HUES64 (cell line): ENCODE data around the gene CCRL2.

ENCODE experiments used
- H3K27ac ChIP-seq: 2 replicates; pipeline ENCODE4 v1.7.0; 2013; ENCODE audit warnings: low read depth, low read length, inconsistent platforms
- H3K27me3 ChIP-seq: 2 replicates; pipeline ENCODE4 v1.6.1; 2013; ENCODE audit warnings: mild to moderate bottlenecking, low read length; ENCODE audit not compliant: insufficient read depth
- H3K36me3 ChIP-seq: 2 replicates; pipeline ENCODE4 v1.6.1; 2013; ENCODE audit warnings: mild to moderate bottlenecking, low read length; ENCODE audit not compliant: insufficient read depth
- H3K4me1 ChIP-seq: 2 replicates; pipeline ENCODE4 v1.6.1; 2013; ENCODE audit warnings: mild to moderate bottlenecking, low read length, moderate library complexity; ENCODE audit not compliant: insufficient read depth
- H3K4me3 ChIP-seq: 2 replicates; pipeline ENCODE4 v1.5.1; 2013; ENCODE audit warnings: mild to moderate bottlenecking, low read length, moderate library complexity
- H3K9ac ChIP-seq: 2 replicates; pipeline ENCODE4 v1.6.1; 2013; ENCODE audit warnings: mild to moderate bottlenecking, low read depth, low read length
- H3K9me3 ChIP-seq: 2 replicates; pipeline ENCODE4 v1.6.1; 2013; ENCODE audit warnings: low read depth, low read length; ENCODE audit not compliant: insufficient read depth
- WGBS: fragments of 150-250, 120-280 bp; methylation state at CpG from one replicate; pipeline ENCODE4 v1.1.7; 2013; ENCODE audit warnings: missing lambda C conversion rate; 5-methylcytosine and 5-hydroxymethylcytosine counted together

The CCRL2 gene

GRCh38 chr3:46435081-46435726 is 28.1 kb downstream of the CCRL2 start:
- no peaks in the 10 kb centered on the region for H3K27me3 ChIP-seq
- whole genome bisulfite sequencing, result 89% methylated on average over 3 of the region's 3 CpGs
- peaks cover 12% of the 10 kb centered on the region; the same call in 1 of the 2 replicates for H3K9me3 ChIP-seq
- no peak overlapping the region for H3K9ac ChIP-seq
- no peak overlapping the region for H3K27ac ChIP-seq
- H3K4me1 ChIP-seq, result no peaks in the 10 kb centered on the region
- H3K36me3 ChIP-seq, result no peaks in the 10 kb centered on the region
- H3K4me3 ChIP-seq, result no peak overlapping the region

GRCh38 chr3:46438831-46439230 is 31.8 kb downstream of the CCRL2 start:
- Histone ChIP-seq H3K27ac (no peak overlapping the region), H3K9ac (no peak overlapping the region), H3K27me3 (no peaks in the 10 kb centered on the region), H3K4me1 (no peaks in the 10 kb centered on the region), H3K36me3 (no peaks in the 10 kb centered on the region), H3K4me3 (no peak overlapping the region), H3K9me3 (no peaks in the 10 kb centered on the region)
- WGBS, result 94% methylated on average over 3 of the region's 3 CpGs

GRCh38 chr3:46440531-46441294 is 33.7 kb downstream of the CCRL2 start:
- 78% methylated on average over 2 of the region's 4 CpGs for WGBS
- H3K36me3 ChIP-seq, result no peaks in the 10 kb centered on the region
- no peak overlapping the region for H3K9ac ChIP-seq
- H3K4me3 ChIP-seq, result no peak overlapping the region
- no peaks in the 10 kb centered on the region for H3K27me3 ChIP-seq
- no peak overlapping the region for H3K27ac ChIP-seq
- no peaks in the 10 kb centered on the region for H3K4me1 ChIP-seq
- H3K9me3 ChIP-seq, result no peaks in the 10 kb centered on the region

- no peak overlapping the region for H3K9ac ChIP-seq
- 94% methylated on average over 14 of the region's 16 CpGs for WGBS
- H3K27ac ChIP-seq, result no peak overlapping the region
- no peak overlapping the region for H3K4me3 ChIP-seq
- H3K36me3 ChIP-seq, result no peaks in the 10 kb centered on the region
- H3K9me3 ChIP-seq, result no peaks in the 10 kb centered on the region
- H3K4me1 ChIP-seq, result no peaks in the 10 kb centered on the region
- no peaks in the 10 kb centered on the region for H3K27me3 ChIP-seq
These were observed 35.8 kb downstream of the CCRL2 start for GRCh38 chr3:46442576-46443530.

- Histone ChIP-seq H3K27me3 (no peaks in the 10 kb centered on the region), H3K36me3 (no peaks in the 10 kb centered on the region), H3K27ac (no peak overlapping the region), H3K4me3 (no peak overlapping the region), H3K9me3 (no peaks in the 10 kb centered on the region), H3K9ac (no peak overlapping the region), H3K4me1 (no peaks in the 10 kb centered on the region)
- 88% methylated on average over 5 of the region's 5 CpGs for WGBS
These were observed 40.3 kb downstream of the CCRL2 start for GRCh38 chr3:46447228-46447985.

- 95% methylated on average over 17 of the region's 17 CpGs for WGBS
- H3K36me3 ChIP-seq, result no peaks in the 10 kb centered on the region
- no peak overlapping the region for H3K27ac ChIP-seq
- no peaks in the 10 kb centered on the region for H3K4me1 ChIP-seq
- no peaks in the 10 kb centered on the region for H3K27me3 ChIP-seq
- no peak overlapping the region for H3K4me3 ChIP-seq
- no peak overlapping the region for H3K9ac ChIP-seq
- no peaks in the 10 kb centered on the region for H3K9me3 ChIP-seq
These were observed 41.7 kb downstream of the CCRL2 start for GRCh38 chr3:46448721-46449120.

- no peak overlapping the region for H3K4me3 ChIP-seq
- no peaks in the 10 kb centered on the region for H3K36me3 ChIP-seq
- 88% methylated on average over 14 of the region's 14 CpGs for WGBS
- H3K27ac ChIP-seq, result no peak overlapping the region
- H3K9ac ChIP-seq, result no peak overlapping the region
- H3K27me3 ChIP-seq, result no peaks in the 10 kb centered on the region
- no peaks in the 10 kb centered on the region for H3K4me1 ChIP-seq
- no peaks in the 10 kb centered on the region for H3K9me3 ChIP-seq
These were observed 42.9 kb downstream of the CCRL2 start for GRCh38 chr3:46449755-46450552.

GRCh38 chr3:46453526-46454208 is 46.6 kb downstream of the CCRL2 start:
- 90% methylated on average over 7 of the region's 7 CpGs for WGBS
- H3K4me1 ChIP-seq, result no peaks in the 10 kb centered on the region

GRCh38 chr3:46454209-46454595 is 47.1 kb downstream of the CCRL2 start:
- H3K4me3 ChIP-seq, result no peak overlapping the region
- H3K36me3 ChIP-seq, result no peaks in the 10 kb centered on the region
- no peak overlapping the region for H3K9ac ChIP-seq
- no peak overlapping the region for H3K27ac ChIP-seq
- H3K27me3 ChIP-seq, result no peaks in the 10 kb centered on the region
- 88% methylated on average over 3 of the region's 3 CpGs for WGBS
- H3K4me1 ChIP-seq, result no peaks in the 10 kb centered on the region
- H3K9me3 ChIP-seq, result no peaks in the 10 kb centered on the region

More at GRCh38 chr3:46453526-46454208, 46.6 kb downstream of the CCRL2 start:
- Histone ChIP-seq H3K27me3 (no peaks in the 10 kb centered on the region), H3K9me3 (no peaks in the 10 kb centered on the region), H3K9ac (no peak overlapping the region), H3K36me3 (no peaks in the 10 kb centered on the region), H3K27ac (no peak overlapping the region), H3K4me3 (no peak overlapping the region)

- H3K27ac ChIP-seq, result no peak overlapping the region
- no peaks in the 10 kb centered on the region for H3K27me3 ChIP-seq
- no peaks in the 10 kb centered on the region for H3K36me3 ChIP-seq
- H3K9ac ChIP-seq, result no peak overlapping the region
- WGBS, result 91% methylated on average over 7 of the region's 7 CpGs
- no peaks in the 10 kb centered on the region for H3K4me1 ChIP-seq
- H3K4me3 ChIP-seq, result no peak overlapping the region
- no peaks in the 10 kb centered on the region for H3K9me3 ChIP-seq
These were observed 47.5 kb downstream of the CCRL2 start for GRCh38 chr3:46454606-46455005.
